Endothelial cell of umbilical vein (primary cell): Measurements from ENCODE around the gene NMNAT1. TPM values are rescaled to one million over a fixed set of nuclear protein-coding genes. Genes with fewer than 3 reads are reported as not detected.

Experiments
- BruUV-seq: library from RNA; stranded (reverse); fragments of 400-500 nt; replicated peaks from 2 replicates; lab custom pipeline; 2021; lab: Mats Ljungman, UMichigan
- CTCF ChIA-PET: fragments of 300-600, 350-600 bp; sonication (Branson Sonifier 250); formaldehyde crosslinking; loops from one replicate; lab custom pipeline; 2021; ENCODE audit warnings: antibody characterized with exemption, inconsistent platforms; lab: Charles Lee
- POLR2A ChIA-PET: fragments of 300-600, 350-600 bp; sonication (Branson Sonifier 250); formaldehyde crosslinking; loops from one replicate; lab custom pipeline; 2021; ENCODE audit warnings: antibody characterized with exemption, inconsistent platforms; lab: Charles Lee
- DNase-seq: peaks from one replicate; pipeline ENCODE4 v3.0.0-alpha.2; 2011; ENCODE audit warnings: low read depth, low spot score
- FAIRE-seq: peaks from 2 replicates; lab custom pipeline; 2011; peaks lifted over from hg19 to GRCh38; lab: Jason Lieb, UNC
- H2AFZ ChIP-seq: 2 replicates; pipeline ENCODE4 v1.6.0; 2012; ENCODE audit warnings: low read depth, low read length, control low read depth, inconsistent platforms
- H3K27ac ChIP-seq: 2 replicates; pipeline ENCODE4 v1.5.1; 2011; ENCODE audit warnings: low read depth, mild to moderate bottlenecking, control low read depth, low read length, moderate library complexity; ENCODE audit not compliant: insufficient read depth
- H3K27me3 ChIP-seq, 2 experiments: 2 replicates each; pipeline versions ENCODE4 v1.6.0 to v1.6.1; 2011; ENCODE audit warnings: low read length in 2 of 2, mixed read lengths in 1 of 2; ENCODE audit not compliant: control insufficient read depth in 2 of 2, insufficient read depth in 2 of 2
- H3K36me3 ChIP-seq, 2 experiments: 2 replicates in 1 of 2; 3 replicates in 1 of 2; pipeline ENCODE4 v1.5.1; 2011; ENCODE audit warnings: low read length in 2 of 2, mild to moderate bottlenecking in 1 of 2, moderate library complexity in 1 of 2; ENCODE audit not compliant: control insufficient read depth in 2 of 2, insufficient read depth in 2 of 2; ENCODE audit errors: extremely low read depth in 1 of 2
- H3K4me1 ChIP-seq: 3 replicates; pipeline ENCODE4 v1.5.1; 2011; ENCODE audit warnings: mild to moderate bottlenecking, low read length; ENCODE audit not compliant: control insufficient read depth, insufficient read depth; ENCODE audit errors: extremely low read depth
- H3K4me2 ChIP-seq: 2 replicates; pipeline ENCODE4 v1.6.1; 2011; ENCODE audit warnings: low read length, control low read depth, mixed read lengths; ENCODE audit not compliant: insufficient read depth
- H3K4me3 ChIP-seq, 3 experiments: fragments of 200-600 bp in 1 of 3; sonication (generic), shearing (Covaris generic) in 1 of 3; replicated peaks in 1 of 3; 2 replicates each; pipeline ENCODE4 v1.5.1; 2011 to 2016; ENCODE audit warnings: control low read depth in 3 of 3, low read length in 3 of 3, mild to moderate bottlenecking in 2 of 3, inconsistent platforms in 1 of 3, low read depth in 1 of 3, moderate library complexity in 1 of 3; ENCODE audit not compliant: insufficient read depth in 1 of 3
- H3K79me2 ChIP-seq: 2 replicates; pipeline ENCODE4 v1.6.0; 2012; ENCODE audit warnings: low read length, inconsistent platforms; ENCODE audit not compliant: control insufficient read depth, insufficient read depth
- H3K9ac ChIP-seq: replicated peaks from 2 replicates; pipeline ENCODE3; 2011; ENCODE audit warnings: low read length, control low read depth; ENCODE audit not compliant: insufficient read depth; ENCODE audit errors: extremely low read depth
- H3K9me1 ChIP-seq: replicated peaks from 3 replicates; pipeline ENCODE4 v1.6.0; 2011; ENCODE audit warnings: mild to moderate bottlenecking, low read length; ENCODE audit not compliant: control insufficient read depth, insufficient read depth; ENCODE audit errors: extremely low read depth
- H3K9me3 ChIP-seq: replicated peaks from 2 replicates; pipeline ENCODE4 v1.5.1; 2012; ENCODE audit warnings: low read length, inconsistent platforms; ENCODE audit not compliant: control insufficient read depth, insufficient read depth
- H4K20me1 ChIP-seq: replicated peaks from 2 replicates; pipeline ENCODE3; 2011; ENCODE audit warnings: mild to moderate bottlenecking, low read length; ENCODE audit not compliant: control insufficient read depth, insufficient read depth; ENCODE audit errors: extremely low read depth
- EZH2 ChIP-seq: IDR thresholded peaks from 2 replicates; pipeline ENCODE4 v1.6.1; 2012; ENCODE audit warnings: borderline replicate concordance, low read depth, mild to moderate bottlenecking, moderate library complexity, low read length, inconsistent platforms; ENCODE audit not compliant: severe bottlenecking
- FOS ChIP-seq: IDR thresholded peaks from 2 replicates; pipeline ENCODE4 v1.6.1; 2011; ENCODE audit warnings: mild to moderate bottlenecking, low read length, moderate library complexity, borderline replicate concordance; ENCODE audit not compliant: insufficient read depth
- GATA2 ChIP-seq: IDR thresholded peaks from 2 replicates; pipeline ENCODE4 v1.7.0; 2011; ENCODE audit warnings: low read depth, mild to moderate bottlenecking, moderate library complexity, mixed read lengths, low read length; ENCODE audit not compliant: insufficient read length, insufficient read depth
- JUN ChIP-seq: IDR thresholded peaks from 2 replicates; pipeline ENCODE4 v1.6.1; 2011; ENCODE audit warnings: borderline replicate concordance, low read depth; ENCODE audit not compliant: insufficient read length, insufficient read depth
- MYC ChIP-seq: IDR thresholded peaks from one replicate; pipeline ENCODE4 v1.6.1; 2011; ENCODE audit warnings: mild to moderate bottlenecking, low read depth, low read length
- POLR2A ChIP-seq: IDR thresholded peaks from 2 replicates; pipeline ENCODE4 v1.6.1; 2012; ENCODE audit warnings: low read depth, mild to moderate bottlenecking, control low read depth, low read length
- POLR2AphosphoS5 ChIP-seq: IDR thresholded peaks from 2 replicates; pipeline ENCODE4 v1.6.1; 2012; ENCODE audit warnings: low read depth, mild to moderate bottlenecking, control low read depth, low read length, moderate library complexity; ENCODE audit not compliant: insufficient read depth
- dilution Hi-C: fragments of 300-500 bp; cut with MboI; formaldehyde crosslinking; loops from one replicate; pipeline ENCODE4 v1.15.0; 2019; ENCODE audit warnings: low sequenced_read_pairs; ENCODE audit not compliant: extremely low pct_ligation_motif_present
- intact Hi-C: fragments of 100-400 bp; cut with micrococcal nuclease; formaldehyde crosslinking; loops from one replicate; pipeline ENCODE4 v1.10.0; 2022
- polyA plus RNA-seq, 4 experiments: library from polyadenylated mRNA; depleted of rRNA in 3 of 4; stranded (reverse) in 3 of 4; unstranded in 1 of 4; fragments of >200 nt; gene quantifications; 2 replicates each; pipeline versions ENCODE4 v1.2.1 to v1.2.3, GENCODE V29; 2011 to 2012; ENCODE audit warnings: missing spikeins in 1 of 4
- total RNA-seq: library from RNA; stranded (reverse); gene quantifications from 2 replicates; pipeline ENCODE4 v1.2.3, GENCODE V29; 2021
- TF ChIP-seq, protein P1 (sequence below): IDR thresholded peaks from 2 replicates; pipeline ENCODE4 v1.6.1; 2011; ENCODE audit not compliant: insufficient read depth, insufficient read length
- TF ChIP-seq, protein P2 (sequence below), 2 donors: IDR thresholded peaks; 1 replicate in 1 of 2; 2 replicates in 1 of 2; pipeline ENCODE4 v1.5.1; 2011; ENCODE audit warnings: low read length in 2 of 2, mild to moderate bottlenecking in 2 of 2, moderate library complexity in 2 of 2, control low read depth in 1 of 2, inconsistent platforms in 1 of 2, low read depth in 1 of 2; ENCODE audit not compliant: insufficient read depth in 1 of 2; ENCODE audit errors: extremely low read depth in 1 of 2

The NMNAT1 gene
- total and polyA plus RNA-seq, 2 donors (not counting 3 experiments of a cell fraction or from before 2014, with no cell fraction given) = 4.8 to 9.8 TPM

DNA sequence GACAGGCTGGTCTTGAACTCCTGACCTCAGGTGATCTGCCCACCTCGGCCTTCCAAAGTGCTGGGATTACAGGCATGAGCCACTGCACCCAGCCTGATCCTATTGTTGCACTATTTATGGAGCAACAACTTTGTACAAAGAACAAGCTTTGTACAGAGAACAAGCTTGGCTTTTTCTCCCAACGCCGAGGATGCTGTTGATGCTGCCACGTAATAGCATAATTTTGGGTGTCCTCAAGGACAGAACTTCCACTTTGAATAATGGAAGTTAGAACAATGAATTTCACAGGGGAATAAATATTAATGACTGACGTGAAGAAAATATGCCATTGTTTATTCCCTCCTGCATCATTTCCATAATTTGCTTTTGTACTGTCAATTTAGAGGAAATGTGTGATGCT is 41.0 kb downstream of the NMNAT1 start:
- H3K4me3 ChIP-seq = no peak overlapping the region
- H3K79me2 ChIP-seq = no peaks in the 10 kb centered on the region
- dilution Hi-C loops = no loop called here
- H3K9me1 ChIP-seq = no peaks in the 10 kb centered on the region
- H3K9ac ChIP-seq = no peak overlapping the region
- H3K36me3 ChIP-seq = peaks cover 0 to 2% of the 10 kb centered on the region in 2 experiments
- H3K9me3 ChIP-seq = no peaks in the 10 kb centered on the region
- ChIA-PET CTCF (interaction anchor here (3.0 kb wide), 1 partner anchor 34 kb away, joined by 9 read pairs; no protein-coding TSS in a partner anchor), POLR2A (no interaction called here)
- no peaks in the 10 kb centered on the region for H3K4me1 ChIP-seq
- no peaks in the 10 kb centered on the region for H4K20me1 ChIP-seq
- TF ChIP-seq GATA2 (no peak), POLR2AphosphoS5 (no peak), POLR2A (no peak), JUN (no peak), FOS (no peak), MYC (no peak), EZH2 (no peak)
- TF ChIP-seq, protein P1, sequence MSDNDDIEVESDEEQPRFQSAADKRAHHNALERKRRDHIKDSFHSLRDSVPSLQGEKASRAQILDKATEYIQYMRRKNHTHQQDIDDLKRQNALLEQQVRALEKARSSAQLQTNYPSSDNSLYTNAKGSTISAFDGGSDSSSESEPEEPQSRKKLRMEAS = no peak
- TF ChIP-seq, protein P2, sequence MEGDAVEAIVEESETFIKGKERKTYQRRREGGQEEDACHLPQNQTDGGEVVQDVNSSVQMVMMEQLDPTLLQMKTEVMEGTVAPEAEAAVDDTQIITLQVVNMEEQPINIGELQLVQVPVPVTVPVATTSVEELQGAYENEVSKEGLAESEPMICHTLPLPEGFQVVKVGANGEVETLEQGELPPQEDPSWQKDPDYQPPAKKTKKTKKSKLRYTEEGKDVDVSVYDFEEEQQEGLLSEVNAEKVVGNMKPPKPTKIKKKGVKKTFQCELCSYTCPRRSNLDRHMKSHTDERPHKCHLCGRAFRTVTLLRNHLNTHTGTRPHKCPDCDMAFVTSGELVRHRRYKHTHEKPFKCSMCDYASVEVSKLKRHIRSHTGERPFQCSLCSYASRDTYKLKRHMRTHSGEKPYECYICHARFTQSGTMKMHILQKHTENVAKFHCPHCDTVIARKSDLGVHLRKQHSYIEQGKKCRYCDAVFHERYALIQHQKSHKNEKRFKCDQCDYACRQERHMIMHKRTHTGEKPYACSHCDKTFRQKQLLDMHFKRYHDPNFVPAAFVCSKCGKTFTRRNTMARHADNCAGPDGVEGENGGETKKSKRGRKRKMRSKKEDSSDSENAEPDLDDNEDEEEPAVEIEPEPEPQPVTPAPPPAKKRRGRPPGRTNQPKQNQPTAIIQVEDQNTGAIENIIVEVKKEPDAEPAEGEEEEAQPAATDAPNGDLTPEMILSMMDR (IDR thresholded peaks at IDR 0.05; ENCODE audit: extremely low read depth in 1 of 2, insufficient read depth in 1 of 2, low read depth in 1 of 2, low read length in 2 of 2) = no peak
- H3K4me2 ChIP-seq = no peak overlapping the region
- H3K27ac ChIP-seq = no peak overlapping the region
- intact Hi-C loops = no loop called here
- no peak overlapping the region for H2AFZ ChIP-seq
- H3K27me3 ChIP-seq = peaks cover 0 to under 1% of the 10 kb centered on the region in 2 experiments
- no peak for FAIRE-seq
- DNase-seq = no peak
- BruUV-seq = no TSS peak
